Measurements from ENCODE around the gene COL23A1.
"Not testable (repeated sequence)": the region's sequence is repeated elsewhere in the genome, so short reads cannot be mapped to it uniquely, and the experiment has no call there.

Gene COL23A1

GRCh38 chr5:178324481-178325310, 265.5 kb downstream of the COL23A1 start:
- no peak overlapping the region for H3K27ac Mint-ChIP-seq
- H3K9me3 Mint-ChIP-seq (ENCODE audit: low read depth), result no peaks in the 10 kb centered on the region
- no peaks in the 10 kb centered on the region for H3K4me1 Mint-ChIP-seq (ENCODE audit: low read depth)
- no peaks in the 10 kb centered on the region for H3K27me3 Mint-ChIP-seq
- H3K36me3 Mint-ChIP-seq, result no peaks in the 10 kb centered on the region
- H3K4me3 Mint-ChIP-seq, result no peak overlapping the region

DNA sequence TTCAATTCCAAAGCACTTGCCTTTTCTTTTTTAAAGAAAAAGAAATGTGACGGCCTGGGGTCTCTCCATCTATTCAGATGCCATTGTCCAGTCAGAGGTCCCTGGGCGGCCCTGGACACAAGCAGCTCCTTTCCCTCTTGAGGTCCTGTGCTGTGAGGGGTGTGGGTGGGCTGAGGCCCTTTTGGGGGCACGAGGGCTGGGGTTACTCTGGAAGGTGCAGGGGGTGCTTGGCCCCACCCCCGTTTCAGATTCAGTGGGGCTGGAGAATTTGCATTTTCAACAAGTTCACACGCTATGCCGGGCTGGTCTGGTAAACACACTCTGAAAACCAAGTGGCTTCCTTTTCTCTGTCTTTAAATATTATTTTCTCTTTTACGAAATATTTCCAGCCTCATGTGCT, 266.2 kb downstream of the COL23A1 start:
- no peaks in the 10 kb centered on the region for H3K9me3 Mint-ChIP-seq (ENCODE audit: low read depth)
- no peak overlapping the region for H3K27ac Mint-ChIP-seq
- no peaks in the 10 kb centered on the region for H3K36me3 Mint-ChIP-seq
- H3K27me3 Mint-ChIP-seq, result no peaks in the 10 kb centered on the region
- no peaks in the 10 kb centered on the region for H3K4me1 Mint-ChIP-seq (ENCODE audit: low read depth)
- no peak overlapping the region for H3K4me3 Mint-ChIP-seq

- no peaks in the 10 kb centered on the region for H3K9me3 Mint-ChIP-seq (ENCODE audit: low read depth)
- H3K27me3 Mint-ChIP-seq, result no peaks in the 10 kb centered on the region
- no peak overlapping the region for H3K4me3 Mint-ChIP-seq
- H3K4me1 Mint-ChIP-seq (ENCODE audit: low read depth), result no peaks in the 10 kb centered on the region
- no peak overlapping the region for H3K27ac Mint-ChIP-seq
- no peaks in the 10 kb centered on the region for H3K36me3 Mint-ChIP-seq
Measured at GRCh38 chr5:178323541-178323865, 266.7 kb downstream of the COL23A1 start.

- Mint-ChIP-seq H3K27me3 (no peaks in the 10 kb centered on the region), H3K36me3 (no peaks in the 10 kb centered on the region), H3K27ac (peak overlapping the region; percentile 46), H3K9me3 (ENCODE audit: low read depth) (peaks cover under 1% of the 10 kb centered on the region), H3K4me1 (ENCODE audit: low read depth) (no peaks in the 10 kb centered on the region), H3K4me3 (no peak overlapping the region)
Measured at GRCh38 chr5:178322736-178323540, 267.3 kb downstream of the COL23A1 start.

DNA sequence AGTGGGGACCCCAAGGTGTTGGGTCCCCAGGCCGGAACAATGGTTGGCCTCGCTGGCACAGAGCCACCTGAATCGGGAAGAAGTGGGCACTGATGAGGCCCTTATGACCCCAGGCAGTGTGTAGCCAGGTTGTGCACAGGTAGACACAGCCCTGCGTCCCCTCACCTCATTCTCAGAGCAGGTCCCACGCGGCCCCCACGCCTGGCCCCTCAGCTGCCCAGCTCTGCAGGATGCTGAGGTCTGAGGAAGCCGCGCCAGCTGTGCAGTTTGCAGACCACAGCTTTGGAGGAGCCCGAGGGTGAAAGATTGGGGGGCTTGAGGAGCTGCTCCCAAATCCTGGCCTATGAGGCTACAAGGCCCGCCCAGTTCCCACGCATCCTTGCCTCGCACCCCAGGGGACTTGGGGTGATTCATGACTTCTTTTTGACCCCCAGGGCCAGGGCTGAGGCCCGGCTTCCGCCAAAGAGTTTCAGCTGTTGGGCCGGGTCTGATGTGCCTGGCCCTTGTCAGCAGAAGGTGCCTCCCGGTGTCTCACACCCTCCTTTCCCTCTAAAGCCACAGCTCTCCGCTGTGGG, 269.8 kb downstream of the COL23A1 start:
- no peak overlapping the region for H3K27ac Mint-ChIP-seq
- no peak overlapping the region for H3K4me3 Mint-ChIP-seq
- no peaks in the 10 kb centered on the region for H3K27me3 Mint-ChIP-seq
- no peaks in the 10 kb centered on the region for H3K36me3 Mint-ChIP-seq
- H3K4me1 Mint-ChIP-seq (ENCODE audit: low read depth), result no peaks in the 10 kb centered on the region
- H3K9me3 Mint-ChIP-seq (ENCODE audit: low read depth), result peaks cover 11% of the 10 kb centered on the region

GRCh38 chr5:178319541-178320041, 270.6 kb downstream of the COL23A1 start:
- Mint-ChIP-seq H3K4me1 (ENCODE audit: low read depth) (no peaks in the 10 kb centered on the region), H3K4me3 (no peak overlapping the region), H3K36me3 (no peaks in the 10 kb centered on the region), H3K9me3 (ENCODE audit: low read depth) (peaks cover 11% of the 10 kb centered on the region), H3K27me3 (no peaks in the 10 kb centered on the region), H3K27ac (no peak overlapping the region)

- H3K9me3 Mint-ChIP-seq (ENCODE audit: low read depth), result peaks cover 11% of the 10 kb centered on the region
- no peak overlapping the region for H3K27ac Mint-ChIP-seq
- no peaks in the 10 kb centered on the region for H3K36me3 Mint-ChIP-seq
- H3K4me1 Mint-ChIP-seq (ENCODE audit: low read depth), result no peaks in the 10 kb centered on the region
- H3K27me3 Mint-ChIP-seq, result no peaks in the 10 kb centered on the region
- H3K4me3 Mint-ChIP-seq, result no peak overlapping the region
Measured at GRCh38 chr5:178318893-178319292, 271.3 kb downstream of the COL23A1 start.

GRCh38 chr5:178318382-178318781, 271.8 kb downstream of the COL23A1 start:
- Mint-ChIP-seq H3K9me3 (ENCODE audit: low read depth) (peaks cover 11% of the 10 kb centered on the region), H3K4me1 (ENCODE audit: low read depth) (no peaks in the 10 kb centered on the region), H3K27ac (no peak overlapping the region), H3K36me3 (no peaks in the 10 kb centered on the region), H3K27me3 (no peaks in the 10 kb centered on the region), H3K4me3 (no peak overlapping the region)

DNA sequence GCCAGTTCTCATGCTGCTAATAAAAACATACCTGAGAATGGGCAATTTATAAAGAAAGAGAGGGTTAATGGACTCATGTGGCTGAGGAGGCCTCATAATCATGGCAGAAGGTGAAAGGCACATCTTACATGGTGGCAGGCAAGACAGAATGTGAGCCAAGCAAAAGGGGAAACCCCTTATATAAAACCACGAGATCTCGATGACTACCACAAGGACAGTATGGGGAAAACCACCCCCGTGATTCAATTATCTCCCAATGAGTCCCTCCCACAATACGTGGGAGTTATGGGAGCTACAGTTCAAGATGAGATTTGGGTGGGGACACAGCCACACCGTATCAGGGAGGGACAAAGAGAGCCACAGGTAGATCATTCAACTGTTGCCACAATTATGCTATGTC, 272.5 kb downstream of the COL23A1 start:
- peaks cover 11% of the 10 kb centered on the region for H3K9me3 Mint-ChIP-seq (ENCODE audit: low read depth)
- H3K27me3 Mint-ChIP-seq; H3K4me3 Mint-ChIP-seq; H3K4me1 Mint-ChIP-seq (ENCODE audit: low read depth); H3K27ac Mint-ChIP-seq; H3K36me3 Mint-ChIP-seq: not testable (repeated sequence)

DNA sequence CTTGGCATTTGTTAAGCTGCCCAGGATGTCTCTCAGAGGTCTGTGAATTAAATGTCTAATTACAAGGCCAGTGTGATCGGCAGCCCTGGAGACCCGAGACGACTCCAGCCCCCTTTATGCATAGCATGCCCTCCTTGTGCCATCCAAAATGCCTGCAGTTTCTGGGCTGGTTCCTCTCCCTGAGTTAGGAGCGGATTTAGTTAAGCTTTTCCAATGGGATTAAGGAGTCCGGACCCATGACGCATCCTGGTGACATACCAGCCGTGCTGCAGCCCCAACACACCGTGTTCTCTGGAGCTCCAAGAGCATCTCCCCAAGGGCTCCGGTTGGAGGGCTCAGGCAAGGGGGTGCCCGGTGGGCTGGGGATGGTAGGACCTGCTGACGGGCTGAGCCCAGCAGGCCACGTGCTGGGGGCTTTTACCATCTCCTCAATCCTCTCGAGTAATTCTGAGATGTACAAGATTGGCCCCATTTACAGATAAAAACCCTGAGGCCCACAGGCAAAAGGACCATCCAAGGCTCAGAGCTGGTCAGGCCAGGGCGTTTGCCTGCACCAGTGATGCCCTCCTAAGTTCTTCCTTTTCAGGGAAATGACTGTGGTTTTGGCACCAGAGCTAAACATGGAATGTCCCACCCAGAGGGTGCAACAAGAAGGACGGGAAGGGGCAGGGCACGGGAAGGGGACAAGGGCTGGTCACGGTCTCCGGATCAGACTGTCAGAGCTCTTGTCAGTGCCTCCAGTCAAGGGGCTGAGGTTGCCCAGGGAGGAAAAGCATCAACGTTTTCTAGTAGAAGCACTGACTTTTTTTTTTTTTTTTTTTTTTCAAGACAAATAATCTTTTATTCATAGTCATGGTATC, 275.0 kb downstream of the COL23A1 start:
- Mint-ChIP-seq H3K4me1 (ENCODE audit: low read depth) (no peaks in the 10 kb centered on the region), H3K9me3 (ENCODE audit: low read depth) (peaks cover 11% of the 10 kb centered on the region), H3K4me3 (no peak overlapping the region), H3K36me3 (no peaks in the 10 kb centered on the region), H3K27me3 (no peaks in the 10 kb centered on the region), H3K27ac (no peak overlapping the region)

GRCh38 chr5:178314061-178314660, 276.0 kb downstream of the COL23A1 start:
- Mint-ChIP-seq H3K27ac (no peak overlapping the region), H3K9me3 (ENCODE audit: low read depth) (peaks cover 11% of the 10 kb centered on the region), H3K4me1 (ENCODE audit: low read depth) (no peaks in the 10 kb centered on the region), H3K4me3 (no peak overlapping the region), H3K27me3 (no peaks in the 10 kb centered on the region), H3K36me3 (no peaks in the 10 kb centered on the region)

GRCh38 chr5:178313316-178313715, 276.9 kb downstream of the COL23A1 start:
- peaks cover 11% of the 10 kb centered on the region for H3K9me3 Mint-ChIP-seq (ENCODE audit: low read depth)
- no peak overlapping the region for H3K4me3 Mint-ChIP-seq
- H3K27ac Mint-ChIP-seq, result no peak overlapping the region
- H3K4me1 Mint-ChIP-seq (ENCODE audit: low read depth), result no peaks in the 10 kb centered on the region
- no peaks in the 10 kb centered on the region for H3K36me3 Mint-ChIP-seq
- H3K27me3 Mint-ChIP-seq, result no peaks in the 10 kb centered on the region

- Mint-ChIP-seq H3K9me3 (ENCODE audit: low read depth) (peaks cover 10% of the 10 kb centered on the region), H3K27ac (no peak overlapping the region), H3K4me1 (ENCODE audit: low read depth) (no peaks in the 10 kb centered on the region), H3K27me3 (no peaks in the 10 kb centered on the region), H3K36me3 (no peaks in the 10 kb centered on the region), H3K4me3 (no peak overlapping the region)
Measured at GRCh38 chr5:178312880-178313282, 277.3 kb downstream of the COL23A1 start.

DNA sequence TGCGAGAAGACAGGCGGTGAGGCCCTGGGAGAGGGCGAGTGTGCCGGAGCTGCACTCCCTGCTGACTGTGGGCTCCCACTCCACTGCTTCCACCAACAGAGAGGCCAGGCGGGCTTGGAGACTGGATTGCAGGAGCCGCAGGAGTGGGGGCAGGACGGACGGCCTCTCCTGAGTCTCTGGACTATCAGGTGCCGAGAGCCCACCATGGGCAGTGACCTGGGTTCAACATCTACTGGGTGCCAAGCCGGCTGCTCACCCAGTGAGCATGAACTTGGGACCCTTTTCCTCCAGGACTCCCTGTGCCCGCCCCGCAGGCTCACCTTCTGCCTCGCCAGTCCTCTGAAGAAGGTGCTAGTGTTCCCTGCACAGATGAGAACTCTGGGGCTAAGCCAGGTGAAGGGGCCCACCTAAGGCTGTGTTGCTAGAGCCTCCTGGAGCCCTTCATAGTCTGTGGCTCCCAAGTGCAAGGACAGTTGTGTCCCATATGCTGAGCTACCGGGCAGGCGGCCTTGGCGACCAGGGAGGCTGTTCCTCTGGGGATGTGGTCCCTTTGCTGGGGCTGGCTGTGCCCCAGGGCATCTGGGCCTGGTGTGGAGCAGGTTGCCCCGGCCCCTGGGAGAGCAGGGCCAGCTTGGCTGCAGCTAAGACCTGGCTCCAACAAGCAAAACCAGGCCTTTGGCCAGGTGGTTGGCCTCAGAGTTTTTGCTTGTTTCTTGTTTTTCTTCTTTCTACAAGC, 279.9 kb downstream of the COL23A1 start:
- Mint-ChIP-seq H3K27ac (no peak overlapping the region), H3K4me1 (ENCODE audit: low read depth) (no peaks in the 10 kb centered on the region), H3K9me3 (ENCODE audit: low read depth) (no peaks in the 10 kb centered on the region), H3K27me3 (no peaks in the 10 kb centered on the region), H3K4me3 (no peak overlapping the region), H3K36me3 (no peaks in the 10 kb centered on the region)

All from activated naive CD8-positive, alpha-beta T cell (primary cell).